Measurements from ENCODE around the gene BPIFA2. TPM values are rescaled to one million over a fixed set of nuclear protein-coding genes. Genes with fewer than 3 reads are reported as not detected.

BPIFA2 gene
- total RNA-seq, 4 donors from 2014 or later: not detected

DNA sequence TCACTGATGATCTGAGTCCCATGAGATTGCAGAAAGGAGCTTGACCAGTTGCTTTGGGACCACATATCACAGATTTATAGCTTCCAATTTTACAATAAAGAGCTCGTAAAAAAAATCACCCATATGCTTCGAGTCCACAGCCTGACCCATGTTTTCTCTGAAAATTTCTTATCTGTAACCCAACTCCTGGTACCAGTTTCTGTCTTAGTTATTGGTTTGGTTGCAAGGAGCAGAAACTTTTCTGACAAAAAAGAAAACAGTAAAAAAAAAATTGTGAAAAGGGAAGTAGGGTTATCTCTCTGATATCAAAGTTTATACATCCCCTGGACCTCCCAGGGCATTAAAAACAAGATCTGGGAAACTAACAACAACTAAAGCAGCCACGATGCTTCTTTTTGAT, 30.8 kb upstream of the BPIFA2 start:
- H3K4me3 ChIP-seq: no peak overlapping the region
- no peak overlapping the region for H3K27ac ChIP-seq
- intact Hi-C loops (cut with DNase I; ENCODE audit: low total_unique reads): no loop called here
- no peaks in the 10 kb centered on the region for H3K36me3 ChIP-seq
- H3K4me1 ChIP-seq: no peaks in the 10 kb centered on the region
- no peaks in the 10 kb centered on the region for H3K27me3 ChIP-seq
- H3K9me3 ChIP-seq: no peaks in the 10 kb centered on the region
- in situ Hi-C loops (cut with MboI; ENCODE audit: low pct_ligation_motif_present in 1 of 4, low pct_unique_long_range_greater_than_20kb in 1 of 4, low sequenced_read_pairs in 3 of 4): no loop called here
- 59 to 78% methylated on average over 3 of the region's 3 CpGs for WGBS, 2 donors (ENCODE audit: low coverage in 1 of 2)
- no peak for DNase-seq
- TF ChIP-seq POLR2AphosphoS5 (IDR thresholded peaks at IDR 0.05): no peak
- TF ChIP-seq, protein P1, sequence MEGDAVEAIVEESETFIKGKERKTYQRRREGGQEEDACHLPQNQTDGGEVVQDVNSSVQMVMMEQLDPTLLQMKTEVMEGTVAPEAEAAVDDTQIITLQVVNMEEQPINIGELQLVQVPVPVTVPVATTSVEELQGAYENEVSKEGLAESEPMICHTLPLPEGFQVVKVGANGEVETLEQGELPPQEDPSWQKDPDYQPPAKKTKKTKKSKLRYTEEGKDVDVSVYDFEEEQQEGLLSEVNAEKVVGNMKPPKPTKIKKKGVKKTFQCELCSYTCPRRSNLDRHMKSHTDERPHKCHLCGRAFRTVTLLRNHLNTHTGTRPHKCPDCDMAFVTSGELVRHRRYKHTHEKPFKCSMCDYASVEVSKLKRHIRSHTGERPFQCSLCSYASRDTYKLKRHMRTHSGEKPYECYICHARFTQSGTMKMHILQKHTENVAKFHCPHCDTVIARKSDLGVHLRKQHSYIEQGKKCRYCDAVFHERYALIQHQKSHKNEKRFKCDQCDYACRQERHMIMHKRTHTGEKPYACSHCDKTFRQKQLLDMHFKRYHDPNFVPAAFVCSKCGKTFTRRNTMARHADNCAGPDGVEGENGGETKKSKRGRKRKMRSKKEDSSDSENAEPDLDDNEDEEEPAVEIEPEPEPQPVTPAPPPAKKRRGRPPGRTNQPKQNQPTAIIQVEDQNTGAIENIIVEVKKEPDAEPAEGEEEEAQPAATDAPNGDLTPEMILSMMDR (IDR thresholded peaks at IDR 0.05): no peak
- TF ChIP-seq POLR2A (IDR thresholded peaks at IDR 0.05): no peak
- no peak for TF ChIP-seq EP300 (IDR thresholded peaks at IDR 0.05; ENCODE audit: low read depth)

DNA sequence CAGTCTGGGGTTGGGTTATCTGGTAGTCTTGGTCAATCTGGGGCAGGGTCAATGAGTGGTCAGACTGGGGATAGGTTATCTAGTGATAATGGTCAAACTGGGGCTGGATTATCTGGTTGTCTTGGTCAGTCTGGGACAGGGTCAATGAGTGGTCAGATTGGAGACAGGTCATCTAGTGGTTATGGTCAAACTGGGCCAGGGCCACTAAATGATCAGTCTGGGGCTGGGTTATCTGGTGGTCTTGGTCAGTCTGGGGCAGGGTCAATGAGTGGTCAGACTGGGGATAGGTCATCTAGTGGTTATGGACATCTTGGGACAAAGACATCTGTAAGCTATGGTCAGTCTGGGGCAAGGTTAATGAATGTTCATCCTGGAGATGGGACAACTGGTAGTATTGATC, 28.5 kb upstream of the BPIFA2 start:
- no peak for DNase-seq
- no peaks in the 10 kb centered on the region for H3K27me3 ChIP-seq
- in situ Hi-C loops (cut with MboI; ENCODE audit: low pct_ligation_motif_present in 1 of 4, low pct_unique_long_range_greater_than_20kb in 1 of 4, low sequenced_read_pairs in 3 of 4) (no loop called here), intact Hi-C loops (cut with DNase I; ENCODE audit: low total_unique reads) (no loop called here)
- no peak overlapping the region for H3K27ac ChIP-seq
- no peaks in the 10 kb centered on the region for H3K4me1 ChIP-seq
- H3K36me3 ChIP-seq: no peaks in the 10 kb centered on the region
- no peaks in the 10 kb centered on the region for H3K9me3 ChIP-seq
- TF ChIP-seq POLR2A (IDR thresholded peaks at IDR 0.05) (no peak), EP300 (IDR thresholded peaks at IDR 0.05; ENCODE audit: low read depth) (no peak), POLR2AphosphoS5 (IDR thresholded peaks at IDR 0.05) (no peak)
- TF ChIP-seq, protein P1 (IDR thresholded peaks at IDR 0.05): no peak
- no peak overlapping the region for H3K4me3 ChIP-seq

DNA sequence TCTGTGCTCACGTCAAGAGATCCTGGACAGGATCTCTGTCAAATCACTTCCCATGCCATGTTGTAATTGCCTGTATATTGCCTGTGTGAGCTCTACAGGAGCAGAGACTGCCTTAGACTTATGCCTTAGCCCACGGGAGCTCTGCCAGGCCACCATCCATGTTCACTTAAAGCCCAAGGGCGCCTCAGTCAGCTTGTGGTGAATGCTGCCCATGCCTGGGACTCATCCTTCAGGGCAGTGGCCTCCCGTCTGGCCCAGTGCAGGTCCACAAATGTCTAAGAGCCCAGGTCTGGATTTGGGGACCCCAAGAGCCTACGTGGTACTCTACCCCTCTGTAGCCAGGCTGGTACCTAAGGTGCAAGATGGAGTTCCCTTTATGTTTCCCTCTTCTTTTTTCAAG, 22.4 kb upstream of the BPIFA2 start:
- no peaks in the 10 kb centered on the region for H3K36me3 ChIP-seq
- no peak for DNase-seq
- WGBS, 2 donors (ENCODE audit: low coverage in 1 of 2): 40 to 75% methylated on average over 1 to 5 of the region's 5 CpGs
- intact Hi-C loops (cut with DNase I; ENCODE audit: low total_unique reads): no loop called here
- no peak overlapping the region for H3K27ac ChIP-seq
- H3K27me3 ChIP-seq: peaks cover 21% of the 10 kb centered on the region
- H3K4me1 ChIP-seq: no peaks in the 10 kb centered on the region
- H3K4me3 ChIP-seq: no peak overlapping the region
- TF ChIP-seq, protein P1 (IDR thresholded peaks at IDR 0.05): no peak
- TF ChIP-seq POLR2A (IDR thresholded peaks at IDR 0.05) (no peak), EP300 (IDR thresholded peaks at IDR 0.05; ENCODE audit: low read depth) (no peak), POLR2AphosphoS5 (IDR thresholded peaks at IDR 0.05) (no peak)
- in situ Hi-C loops (cut with MboI; ENCODE audit: low pct_ligation_motif_present in 1 of 4, low pct_unique_long_range_greater_than_20kb in 1 of 4, low sequenced_read_pairs in 3 of 4): no loop called here
- H3K9me3 ChIP-seq: no peaks in the 10 kb centered on the region

DNA sequence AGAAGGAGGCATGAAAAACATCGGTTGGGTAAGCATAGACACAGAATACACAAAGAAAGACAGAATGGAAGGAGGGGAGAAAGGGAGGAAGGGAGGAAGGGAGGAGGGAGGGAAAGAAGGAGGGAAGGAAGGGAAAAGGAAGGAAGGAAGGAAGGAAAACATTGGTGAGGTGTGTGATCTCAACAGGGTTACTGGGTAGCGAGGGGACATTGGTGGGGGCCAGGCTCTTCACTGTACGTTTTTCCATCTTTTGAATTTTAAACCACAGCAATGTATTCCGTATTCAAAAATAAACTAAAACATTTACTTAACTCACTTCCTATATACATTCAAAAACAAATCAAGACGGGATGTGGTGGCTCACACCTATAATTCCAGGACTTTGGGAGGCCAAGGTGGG, 20.7 kb upstream of the BPIFA2 start:
- no peak overlapping the region for H3K4me3 ChIP-seq
- peaks cover 21% of the 10 kb centered on the region for H3K27me3 ChIP-seq
- no peaks in the 10 kb centered on the region for H3K4me1 ChIP-seq
- H3K27ac ChIP-seq: no peak overlapping the region
- DNase-seq: no peak
- 69 to 71% methylated on average over 5 of the region's 5 CpGs for WGBS, 2 donors (ENCODE audit: low coverage in 1 of 2)
- TF ChIP-seq, protein P1 (IDR thresholded peaks at IDR 0.05): no peak
- TF ChIP-seq POLR2A (IDR thresholded peaks at IDR 0.05): no peak
- no peak for TF ChIP-seq EP300 (IDR thresholded peaks at IDR 0.05; ENCODE audit: low read depth)
- no peak for TF ChIP-seq POLR2AphosphoS5 (IDR thresholded peaks at IDR 0.05)
- no peaks in the 10 kb centered on the region for H3K9me3 ChIP-seq
- in situ Hi-C loops (cut with MboI; ENCODE audit: low pct_ligation_motif_present in 1 of 4, low pct_unique_long_range_greater_than_20kb in 1 of 4, low sequenced_read_pairs in 3 of 4): no loop called here
- intact Hi-C loops (cut with DNase I; ENCODE audit: low total_unique reads): no loop called here
- no peaks in the 10 kb centered on the region for H3K36me3 ChIP-seq
